Activated T-cell treated with anti-CD3 and anti-CD28 coated beads for 4 hours (primary cell): Measurements from ENCODE around the gene GDNF.

Experiments
- DNase-seq: peaks from one replicate; pipeline ENCODE4 v3.0.0-alpha.2; 2020

GDNF gene

DNA sequence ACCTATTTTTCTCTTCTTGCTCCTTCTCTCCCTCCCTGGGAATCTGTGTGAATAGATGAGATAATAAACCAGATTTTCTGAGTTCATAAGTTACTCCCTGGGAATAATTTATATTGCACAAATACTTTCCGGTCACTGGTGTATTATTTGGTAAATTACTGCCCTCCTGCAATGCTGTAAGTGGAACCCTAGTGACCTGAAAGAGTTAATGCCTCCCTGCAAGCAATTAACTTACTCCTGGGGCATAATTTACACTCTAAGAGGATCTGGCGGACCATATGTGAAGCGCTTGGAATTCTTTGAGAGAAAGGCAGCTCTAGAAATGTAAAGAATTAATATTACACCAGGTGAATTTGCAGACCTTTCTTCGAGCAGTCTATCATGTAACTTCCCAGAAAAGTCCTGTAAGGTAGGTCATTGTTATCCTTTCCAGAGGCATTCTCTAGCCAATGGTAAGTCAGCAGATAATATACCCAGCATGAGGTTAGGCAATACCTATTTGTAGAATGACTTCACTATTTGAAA, 7.0 kb upstream of the GDNF start:
- no peak for DNase-seq

GRCh38 chr5:37844009-37844408, 4.2 kb upstream of the GDNF start:
- no peak for DNase-seq

DNA sequence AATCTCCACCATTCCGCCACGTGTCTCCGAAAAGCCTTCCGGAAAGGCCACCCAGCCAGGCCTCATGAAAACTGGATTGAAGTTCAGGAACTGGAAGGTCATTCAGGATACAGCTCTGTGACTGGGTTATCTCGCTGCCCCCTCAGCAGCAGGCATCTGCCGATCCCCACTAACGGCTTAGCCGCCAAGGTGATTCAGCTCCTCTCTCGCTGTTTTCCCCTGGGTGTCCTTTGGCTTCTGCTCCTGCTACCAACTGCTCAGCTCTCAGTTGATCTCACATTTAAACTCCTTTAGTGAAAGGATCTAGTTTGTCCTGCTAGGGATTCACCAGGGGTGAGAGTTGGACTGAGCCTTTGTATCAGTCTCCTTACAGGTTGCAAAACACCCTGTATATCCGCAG, 2.2 kb upstream of the GDNF start:
- DNase-seq = no peak

GRCh38 chr5:37841203-37841602, 1.4 kb upstream of the GDNF start:
- DNase-seq = no peak

DNA sequence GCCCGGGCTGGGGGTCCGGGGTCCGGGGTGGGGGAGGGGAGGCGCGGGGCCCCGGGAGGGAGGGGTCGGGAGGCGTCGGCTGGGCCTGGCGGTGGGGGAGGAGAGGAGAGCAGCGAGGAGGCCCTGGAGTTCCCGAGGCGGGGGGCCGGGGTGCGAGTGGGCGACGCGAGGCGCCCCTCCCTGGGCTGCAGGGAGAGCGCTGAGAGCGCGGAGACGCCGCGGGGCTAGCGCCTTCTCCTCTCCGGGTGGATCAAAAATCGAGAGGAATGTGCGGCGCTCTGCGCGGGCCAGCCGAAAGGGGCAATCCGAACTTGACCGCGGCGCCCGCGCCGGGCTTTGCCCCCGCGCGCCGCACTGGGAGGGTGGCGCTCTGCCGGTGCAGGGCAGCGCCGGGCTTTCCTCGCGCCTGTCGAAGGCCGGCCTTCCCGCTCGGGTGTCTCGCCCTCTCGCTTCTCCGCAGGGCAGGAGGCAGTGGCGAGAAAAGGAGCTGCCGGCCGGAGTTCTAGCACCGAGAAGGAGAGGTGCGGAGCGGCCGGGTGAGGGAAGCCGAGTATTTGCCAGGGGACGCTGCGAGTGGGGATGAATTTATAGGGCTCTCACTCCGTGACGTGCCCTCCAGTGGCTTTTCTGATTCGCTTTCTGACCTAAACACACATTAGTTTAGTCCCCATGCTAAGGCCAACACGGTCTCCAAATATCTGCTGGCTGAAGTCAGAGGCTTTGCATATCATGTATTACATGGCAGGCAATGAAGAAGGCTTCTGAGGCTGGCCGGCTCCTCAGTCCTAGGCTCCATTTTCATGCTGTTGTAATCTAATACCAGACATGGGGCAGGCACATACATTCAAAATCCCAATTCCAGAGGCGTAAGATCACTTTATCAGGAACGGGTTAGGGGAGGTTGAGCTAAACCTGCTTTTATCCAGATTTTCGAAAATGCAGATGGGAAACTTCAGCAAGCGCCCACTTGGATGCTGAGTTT, 503 bp upstream of the GDNF start:
- no peak for DNase-seq

GRCh38 chr5:37838933-37839341, 904 bp downstream of the GDNF start:
- DNase-seq = no peak

DNA sequence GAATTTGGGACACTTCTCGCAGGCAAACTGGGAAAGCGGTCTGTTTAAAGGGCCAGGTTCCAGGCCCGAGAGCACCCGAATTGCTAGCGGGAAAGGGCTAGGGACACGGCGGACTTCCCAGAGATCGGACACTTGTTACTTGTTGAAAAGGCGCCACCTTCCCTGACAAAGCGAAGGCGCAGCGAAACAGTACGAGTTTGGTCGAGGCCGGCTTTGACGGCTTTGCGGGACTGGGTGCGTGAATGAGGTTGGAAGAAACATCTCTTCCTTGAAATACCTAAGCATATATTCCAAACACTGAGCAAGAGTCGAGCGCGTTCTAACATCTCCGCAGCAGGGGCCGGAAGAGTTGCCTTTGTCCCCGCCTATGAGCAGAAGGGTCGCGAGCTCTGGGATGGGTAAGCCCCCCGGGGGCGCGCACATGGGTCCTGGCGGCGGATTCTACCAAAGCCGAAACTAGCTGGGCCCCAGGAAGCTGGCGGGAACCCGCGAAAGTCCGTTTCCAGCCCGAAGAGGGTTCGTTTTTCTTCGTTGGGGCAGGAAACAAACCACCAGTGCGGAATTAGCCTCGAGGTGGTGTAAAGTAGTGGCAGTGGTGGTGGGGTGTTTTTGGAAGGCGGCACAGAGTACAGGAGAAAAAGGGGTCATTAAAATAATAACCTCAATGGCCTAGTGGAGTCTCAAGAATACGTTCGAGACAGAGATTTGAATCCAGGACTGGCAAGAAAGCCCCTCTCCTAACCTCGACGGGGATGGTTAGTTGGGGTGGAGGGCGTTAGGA, 1.5 kb downstream of the GDNF start:
- DNase-seq = no peak

GRCh38 chr5:37837414-37838032, 2.3 kb downstream of the GDNF start:
- peak; percentile 27 for DNase-seq

DNA sequence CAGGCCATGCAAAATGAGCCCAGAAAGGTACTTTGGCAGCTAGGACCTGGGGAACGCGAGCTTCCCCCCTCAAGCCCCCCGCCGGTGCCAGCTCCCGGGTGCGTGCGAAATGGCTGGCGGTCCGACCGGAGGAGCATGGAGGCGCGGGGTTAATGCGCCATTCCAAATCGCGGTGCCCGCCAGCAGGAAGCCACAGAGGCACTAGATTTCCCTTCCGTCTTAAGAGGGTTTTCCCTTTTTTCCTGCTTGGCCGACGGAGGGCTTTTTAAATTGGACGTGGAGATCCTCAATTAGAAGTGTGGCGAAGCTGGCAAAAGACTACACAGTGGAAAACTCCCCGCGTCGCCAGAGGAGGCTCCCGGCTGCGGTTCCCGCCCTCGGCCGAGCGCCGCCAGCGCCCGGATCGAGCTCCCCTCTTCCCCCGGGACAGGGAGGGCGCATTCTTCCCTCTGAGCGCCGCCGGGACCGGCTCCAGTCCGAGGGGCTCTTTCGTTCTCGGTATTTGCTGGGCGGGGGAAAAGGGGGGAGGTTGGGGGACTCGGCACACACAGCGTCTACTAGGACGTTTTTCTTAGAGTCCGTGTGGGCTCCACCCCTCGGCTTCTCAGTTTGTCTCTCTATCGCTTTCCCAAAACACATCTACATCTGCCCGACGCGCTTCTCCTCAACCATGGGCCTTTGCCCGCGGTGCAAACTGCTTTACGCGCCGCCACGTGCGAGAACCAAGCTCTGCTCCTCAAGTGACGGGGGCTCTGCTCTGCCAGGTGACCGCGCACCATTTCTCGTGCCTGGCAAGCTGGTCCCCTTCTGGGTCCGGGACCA, 3.0 kb downstream of the GDNF start:
- no peak for DNase-seq

DNA sequence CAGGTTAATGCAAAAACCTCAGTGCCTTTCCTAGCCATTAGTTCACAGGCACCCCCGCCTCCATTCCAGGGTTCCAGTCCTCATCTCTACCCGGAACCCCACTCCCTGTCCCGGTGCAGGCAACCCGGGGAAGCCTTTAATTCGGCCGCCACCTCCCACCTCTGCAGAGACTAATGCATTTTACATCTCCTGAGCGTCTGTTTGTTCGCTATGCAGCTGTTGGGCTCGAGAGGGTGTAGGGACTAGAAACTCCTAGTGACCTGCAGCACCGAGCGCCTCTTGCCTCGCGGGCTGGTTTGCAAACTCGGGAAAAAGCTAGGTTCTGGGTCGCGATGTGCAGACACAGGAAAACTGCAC, 3.6 kb downstream of the GDNF start:
- no peak for DNase-seq

DNA sequence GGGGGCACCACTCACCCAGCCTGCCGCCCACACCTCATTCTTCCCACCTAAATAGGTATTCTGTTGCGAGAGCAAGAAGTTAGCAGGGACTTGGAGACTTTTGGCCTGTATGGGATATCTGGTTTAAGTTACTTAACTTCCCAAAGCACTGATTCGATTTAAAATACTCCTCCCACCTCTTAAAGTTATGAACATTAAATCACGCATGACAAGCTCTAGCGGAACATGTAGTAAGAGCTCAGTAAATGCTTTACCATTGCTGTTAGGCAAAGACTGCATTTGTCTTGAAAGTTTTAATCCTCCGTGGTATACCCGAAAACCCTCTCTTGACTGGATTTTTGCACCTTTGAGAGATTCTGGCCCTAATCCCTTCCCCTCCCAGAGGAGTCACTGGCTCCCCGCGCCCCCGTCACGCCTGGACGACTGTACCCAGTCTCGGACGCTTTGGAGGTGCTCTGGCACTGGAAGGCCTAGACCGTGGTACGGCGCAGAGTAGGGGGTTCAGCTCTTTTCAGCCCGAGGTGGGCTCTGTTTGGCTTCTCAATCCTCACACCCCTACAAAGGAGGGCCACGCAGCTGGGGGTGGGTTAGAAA, 4.4 kb downstream of the GDNF start:
- no peak for DNase-seq

GRCh38 chr5:37834542-37835379, 5.1 kb downstream of the GDNF start:
- DNase-seq = no peak

DNA sequence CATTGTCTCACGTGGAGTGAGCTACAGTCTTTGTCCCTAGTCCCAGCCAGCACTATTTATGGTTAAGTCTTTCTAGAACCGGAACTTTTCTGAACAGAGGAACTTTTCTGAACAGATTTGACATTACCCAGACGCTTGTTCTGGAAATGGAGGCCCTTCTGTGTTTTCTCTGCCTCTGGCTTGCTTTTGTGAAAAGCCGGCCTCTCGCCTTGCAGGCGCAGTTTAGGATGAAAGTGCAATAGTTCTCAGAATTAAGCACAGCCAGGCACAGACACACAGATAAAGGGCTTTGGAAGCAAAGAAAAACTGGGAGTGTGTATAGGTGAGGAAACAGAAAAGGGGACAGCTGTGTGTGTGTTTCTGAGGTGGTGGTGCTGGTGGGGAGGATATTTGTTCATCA, 5.9 kb downstream of the GDNF start:
- DNase-seq = no peak

- DNase-seq = no peak
Measured at GRCh38 chr5:37831821-37832534, 7.9 kb downstream of the GDNF start.

DNA sequence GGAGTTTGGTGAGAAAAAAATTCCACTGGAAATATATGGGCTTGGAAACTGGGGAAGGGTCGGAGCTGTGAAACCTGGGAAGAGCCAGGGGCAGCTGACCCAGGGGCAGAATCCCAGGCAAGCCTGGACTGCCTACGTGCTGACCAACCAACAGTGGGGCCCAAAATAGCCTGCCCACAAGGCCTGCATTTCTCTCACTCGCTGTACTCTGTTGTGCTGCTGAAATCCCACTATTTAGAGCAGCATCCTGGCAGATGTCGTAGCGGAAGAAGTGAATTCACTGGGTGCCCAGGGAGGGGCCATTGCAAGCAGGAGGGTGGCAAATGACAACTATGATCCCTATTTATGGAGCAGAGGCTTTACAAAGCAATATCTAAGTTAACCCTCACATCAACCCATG, 9.5 kb downstream of the GDNF start:
- DNase-seq = no peak

DNA sequence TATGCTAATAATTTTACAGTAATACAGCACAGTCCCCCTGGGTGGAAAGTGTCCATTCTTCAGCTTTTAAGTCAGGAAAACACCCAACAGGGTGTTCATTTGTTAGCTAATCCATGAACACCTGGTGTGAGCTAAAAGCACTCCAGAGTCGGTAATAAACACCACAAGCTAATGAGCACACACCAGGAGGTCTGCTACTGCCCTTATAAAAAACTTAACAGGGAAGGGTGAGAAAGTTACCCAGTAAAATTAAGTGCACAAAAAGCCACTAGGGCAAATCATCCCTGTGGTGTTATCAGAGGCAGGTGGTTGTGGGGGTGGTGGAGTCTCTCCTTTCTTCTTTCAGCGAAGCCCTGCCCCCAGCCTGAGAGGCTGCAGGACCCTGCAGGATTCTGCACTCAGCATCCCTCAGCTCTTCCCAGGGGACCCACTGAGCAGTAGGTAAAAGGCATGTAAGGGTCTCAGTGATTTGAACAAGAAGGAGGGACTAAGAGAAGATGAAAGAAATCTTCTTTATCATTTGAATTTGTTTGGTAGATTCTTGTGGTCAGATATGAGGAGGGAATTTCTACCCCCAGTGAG, 14.4 kb downstream of the GDNF start:
- no peak for DNase-seq

GRCh38 chr5:37823433-37824152, 16.2 kb downstream of the GDNF start:
- no peak for DNase-seq

DNA sequence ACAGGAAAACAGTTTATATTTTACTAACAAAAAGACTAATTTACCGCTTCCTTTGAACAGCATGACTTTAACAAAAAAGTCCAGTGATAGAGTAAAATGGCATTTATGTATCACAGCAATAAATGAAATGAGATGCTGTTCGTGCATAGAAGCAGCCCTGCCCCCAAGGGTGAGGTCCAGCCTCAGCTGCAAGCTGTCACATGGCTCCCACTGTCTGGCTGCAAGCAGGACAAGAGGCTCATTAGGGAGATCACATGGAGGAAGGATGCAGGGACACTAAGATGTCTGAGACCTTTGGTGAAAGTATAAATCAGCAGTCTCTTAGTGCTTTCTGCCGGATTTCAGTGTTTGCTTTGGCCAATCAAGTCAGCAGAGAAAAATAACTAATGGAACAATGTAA, 23.0 kb downstream of the GDNF start:
- DNase-seq = no peak

GRCh38 chr5:37816331-37816730, 23.5 kb downstream of the GDNF start:
- no peak for DNase-seq
